ENCODE data around the gene STAB2.

DNA sequence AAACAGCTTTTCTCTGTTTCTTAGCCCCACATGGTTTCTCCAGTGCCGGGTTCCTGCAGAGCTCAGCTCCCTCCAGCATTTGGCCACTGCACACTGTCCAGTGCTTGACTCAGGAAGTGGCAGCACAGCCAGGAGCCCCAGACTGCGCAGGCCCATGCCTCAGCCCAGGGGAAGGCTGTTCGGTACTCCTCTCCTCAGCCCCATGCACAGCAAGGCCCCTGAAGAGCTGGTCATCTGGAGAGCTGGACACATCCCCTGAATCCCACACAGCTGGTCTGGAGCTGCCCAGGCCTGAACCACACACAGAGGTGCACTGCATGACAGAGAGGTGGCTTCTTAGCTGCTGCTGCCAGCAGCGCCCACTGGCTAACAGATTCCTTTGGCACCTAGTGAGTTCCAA, 48.3 kb downstream of the STAB2 start:
- TF ChIP-seq, protein P1, sequence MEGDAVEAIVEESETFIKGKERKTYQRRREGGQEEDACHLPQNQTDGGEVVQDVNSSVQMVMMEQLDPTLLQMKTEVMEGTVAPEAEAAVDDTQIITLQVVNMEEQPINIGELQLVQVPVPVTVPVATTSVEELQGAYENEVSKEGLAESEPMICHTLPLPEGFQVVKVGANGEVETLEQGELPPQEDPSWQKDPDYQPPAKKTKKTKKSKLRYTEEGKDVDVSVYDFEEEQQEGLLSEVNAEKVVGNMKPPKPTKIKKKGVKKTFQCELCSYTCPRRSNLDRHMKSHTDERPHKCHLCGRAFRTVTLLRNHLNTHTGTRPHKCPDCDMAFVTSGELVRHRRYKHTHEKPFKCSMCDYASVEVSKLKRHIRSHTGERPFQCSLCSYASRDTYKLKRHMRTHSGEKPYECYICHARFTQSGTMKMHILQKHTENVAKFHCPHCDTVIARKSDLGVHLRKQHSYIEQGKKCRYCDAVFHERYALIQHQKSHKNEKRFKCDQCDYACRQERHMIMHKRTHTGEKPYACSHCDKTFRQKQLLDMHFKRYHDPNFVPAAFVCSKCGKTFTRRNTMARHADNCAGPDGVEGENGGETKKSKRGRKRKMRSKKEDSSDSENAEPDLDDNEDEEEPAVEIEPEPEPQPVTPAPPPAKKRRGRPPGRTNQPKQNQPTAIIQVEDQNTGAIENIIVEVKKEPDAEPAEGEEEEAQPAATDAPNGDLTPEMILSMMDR (IDR thresholded peaks at IDR 0.05; ENCODE audit: low read depth, low read length, poor library complexity, severe bottlenecking) = no peak
- no peak for TF ChIP-seq EZH2phosphoT487 (IDR thresholded peaks at IDR 0.05; ENCODE audit: borderline replicate concordance, low read length)

All from DOHH2 (cell line).